GM23248 (cell line): ENCODE measurements around the gene MZT2A.
"Not testable (repeated sequence)": the region's sequence is repeated elsewhere in the genome, so short reads cannot be mapped to it uniquely, and the experiment has no call there.

Experiments used
- EZH2 ChIP-seq: fragments of 200-600 bp; sonication (generic); IDR thresholded peaks from 2 replicates; pipeline ENCODE4 v1.6.1; 2018; ENCODE audit warnings: antibody characterized with exemption, mild to moderate bottlenecking; ENCODE audit not compliant: insufficient read depth, poor library complexity, severe bottlenecking
- EZH2phosphoT487 ChIP-seq: fragments of 200-600 bp; sonication (generic); IDR thresholded peaks from 2 replicates; pipeline ENCODE4 v1.6.1; 2018; ENCODE audit warnings: antibody characterized with exemption, moderate library complexity, mild to moderate bottlenecking, low read depth; ENCODE audit not compliant: insufficient read depth

- not testable (repeated sequence) for TF ChIP-seq EZH2, EZH2phosphoT487
Observed at GRCh38 chr2:131528981-131529863, 37.0 kb upstream of the MZT2A start.
